GM12864 (cell line): ENCODE data around the gene GAS6.

Source experiments
- DNase-seq: peaks from one replicate; pipeline ENCODE4 v3.0.0-alpha.2; 2011; ENCODE audit warnings: low read depth
- H3K4me3 ChIP-seq: 2 replicates; pipeline ENCODE4 v1.5.1; 2011; ENCODE audit warnings: mild to moderate bottlenecking, low read depth, low read length, control low read depth
- CTCF ChIP-seq: IDR thresholded peaks from 2 replicates; pipeline ENCODE4 v1.5.1; 2011; ENCODE audit warnings: low read depth, mild to moderate bottlenecking, moderate library complexity, low read length, control low read depth, inconsistent platforms; ENCODE audit errors: missing control alignments

Gene GAS6

GRCh38 chr13:113845055-113845454, 18.8 kb downstream of the GAS6 start:
- no peak for TF ChIP-seq CTCF
- no peak for DNase-seq

GRCh38 chr13:113843864-113844556, 19.9 kb downstream of the GAS6 start:
- no peak overlapping the region for H3K4me3 ChIP-seq
- DNase-seq, result no peak
- TF ChIP-seq CTCF, result no peak

More at GRCh38 chr13:113845055-113845454, 18.8 kb downstream of the GAS6 start:
- H3K4me3 ChIP-seq, result no peak overlapping the region

GRCh38 chr13:113843063-113843654, 20.7 kb downstream of the GAS6 start:
- no peak overlapping the region for H3K4me3 ChIP-seq
- DNase-seq, result no peak
- TF ChIP-seq CTCF, result no peak

GRCh38 chr13:113842336-113843062, 21.4 kb downstream of the GAS6 start:
- no peak for DNase-seq
- no peak for TF ChIP-seq CTCF
- no peak overlapping the region for H3K4me3 ChIP-seq

- no peak for TF ChIP-seq CTCF
- H3K4me3 ChIP-seq, result no peak overlapping the region
- no peak for DNase-seq
Observed at GRCh38 chr13:113841353-113841650, 22.6 kb downstream of the GAS6 start.

- no peak overlapping the region for H3K4me3 ChIP-seq
- TF ChIP-seq CTCF, result no peak
- DNase-seq, result no peak
Observed at GRCh38 chr13:113840541-113841352, 23.1 kb downstream of the GAS6 start.
